ENCODE data around the gene MATN4.

- TF ChIP-seq ZNF274 (IDR thresholded peaks at IDR 0.05; ENCODE audit: low read depth, low read length) = no peak
- TF ChIP-seq YY1 (IDR thresholded peaks at IDR 0.05; ENCODE audit: insufficient read depth, insufficient read length) = no peak
Observed at GRCh38 chr20:45340236-45340847, 32.2 kb upstream of the MATN4 start.

Measured in NT2/D1 (cell line).